NCI-H345 (cell line): ENCODE measurements around the gene GPER1.

Source experiments
- DNase-seq: peaks from one replicate; lab custom pipeline; 2025; lab: John Stamatoyannopoulos, UW

GPER1 gene

GRCh38 chr7:1090686-1091643 lies 3.1 kb downstream of the GPER1 start:
- no peak for DNase-seq

DNA sequence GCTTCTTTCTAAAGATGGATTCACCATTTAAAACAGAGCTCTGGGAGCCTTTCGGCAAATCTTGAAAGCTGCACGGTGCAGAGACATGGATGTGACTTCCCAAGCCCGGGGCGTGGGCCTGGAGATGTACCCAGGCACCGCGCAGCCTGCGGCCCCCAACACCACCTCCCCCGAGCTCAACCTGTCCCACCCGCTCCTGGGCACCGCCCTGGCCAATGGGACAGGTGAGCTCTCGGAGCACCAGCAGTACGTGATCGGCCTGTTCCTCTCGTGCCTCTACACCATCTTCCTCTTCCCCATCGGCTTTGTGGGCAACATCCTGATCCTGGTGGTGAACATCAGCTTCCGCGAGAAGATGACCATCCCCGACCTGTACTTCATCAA lies 3.7 kb downstream of the GPER1 start:
- DNase-seq, result no peak

DNA sequence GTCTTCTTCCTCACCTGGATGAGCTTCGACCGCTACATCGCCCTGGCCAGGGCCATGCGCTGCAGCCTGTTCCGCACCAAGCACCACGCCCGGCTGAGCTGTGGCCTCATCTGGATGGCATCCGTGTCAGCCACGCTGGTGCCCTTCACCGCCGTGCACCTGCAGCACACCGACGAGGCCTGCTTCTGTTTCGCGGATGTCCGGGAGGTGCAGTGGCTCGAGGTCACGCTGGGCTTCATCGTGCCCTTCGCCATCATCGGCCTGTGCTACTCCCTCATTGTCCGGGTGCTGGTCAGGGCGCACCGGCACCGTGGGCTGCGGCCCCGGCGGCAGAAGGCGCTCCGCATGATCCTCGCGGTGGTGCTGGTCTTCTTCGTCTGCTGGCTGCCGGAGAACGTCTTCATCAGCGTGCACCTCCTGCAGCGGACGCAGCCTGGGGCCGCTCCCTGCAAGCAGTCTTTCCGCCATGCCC lies 4.3 kb downstream of the GPER1 start:
- DNase-seq, result no peak

- DNase-seq, result no peak
Measured at GRCh38 chr7:1092806-1093501, 5.0 kb downstream of the GPER1 start.

DNA sequence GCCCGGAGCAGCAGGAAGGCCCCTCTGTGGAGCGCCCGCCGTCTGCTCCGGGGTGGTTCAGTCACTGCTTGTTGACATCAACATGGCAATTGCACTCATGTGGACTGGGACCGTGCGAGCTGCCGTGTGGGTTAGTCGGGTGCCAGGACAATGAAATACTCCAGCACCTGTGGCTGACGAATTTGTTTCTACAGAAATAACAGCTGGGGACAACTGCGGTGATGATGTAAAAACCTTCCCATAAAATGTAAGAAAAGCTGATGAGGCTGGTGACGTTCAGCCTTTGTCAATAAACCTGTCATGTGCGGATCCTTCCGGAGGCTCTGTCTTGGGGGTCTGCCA lies 5.6 kb downstream of the GPER1 start:
- no peak for DNase-seq

- DNase-seq, result no peak
Measured at GRCh38 chr7:1093916-1094508, 6.1 kb downstream of the GPER1 start.

DNA sequence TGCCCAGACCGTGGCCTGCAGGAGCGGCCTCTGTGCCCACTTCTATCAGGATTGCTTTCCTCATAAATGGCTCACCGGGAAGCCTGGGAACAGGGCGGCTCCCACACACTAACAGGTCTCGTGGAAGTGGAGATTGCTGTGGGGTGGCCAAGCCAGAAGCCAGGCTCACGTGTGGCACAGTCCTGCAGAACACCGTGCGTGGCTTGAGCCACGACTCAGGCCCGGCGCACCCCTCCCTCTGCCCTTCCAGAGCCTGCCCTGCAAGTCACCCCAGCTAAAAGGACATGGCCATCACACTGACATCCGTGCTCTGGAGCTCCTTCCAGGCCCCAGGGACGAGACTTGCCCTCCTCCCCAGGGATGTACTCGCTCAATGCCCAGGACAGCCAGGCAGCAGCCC lies 7.0 kb downstream of the GPER1 start:
- DNase-seq, result no peak

- DNase-seq, result no peak
Measured at GRCh38 chr7:1095621-1096155, 7.8 kb downstream of the GPER1 start.

GRCh38 chr7:1096156-1097119 lies 8.5 kb downstream of the GPER1 start:
- no peak for DNase-seq

DNA sequence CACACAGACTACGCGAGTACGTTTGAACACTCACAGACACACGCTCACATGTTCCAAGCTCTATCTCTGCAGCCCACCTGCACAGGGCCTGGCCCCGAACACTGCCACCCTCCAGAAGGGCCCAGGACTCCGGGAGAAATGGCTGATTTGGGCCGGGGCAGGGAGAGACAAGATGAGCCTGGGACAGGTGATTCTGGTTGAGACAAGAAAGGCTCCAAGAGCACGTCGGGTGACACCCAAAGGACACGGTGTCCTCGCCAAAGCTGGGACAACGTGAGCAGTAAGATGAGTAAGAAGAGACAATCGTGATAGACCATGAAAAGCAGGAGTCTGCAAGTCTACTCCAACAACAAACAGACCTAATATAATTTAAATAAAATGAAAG lies 9.2 kb downstream of the GPER1 start:
- no peak for DNase-seq

DNA sequence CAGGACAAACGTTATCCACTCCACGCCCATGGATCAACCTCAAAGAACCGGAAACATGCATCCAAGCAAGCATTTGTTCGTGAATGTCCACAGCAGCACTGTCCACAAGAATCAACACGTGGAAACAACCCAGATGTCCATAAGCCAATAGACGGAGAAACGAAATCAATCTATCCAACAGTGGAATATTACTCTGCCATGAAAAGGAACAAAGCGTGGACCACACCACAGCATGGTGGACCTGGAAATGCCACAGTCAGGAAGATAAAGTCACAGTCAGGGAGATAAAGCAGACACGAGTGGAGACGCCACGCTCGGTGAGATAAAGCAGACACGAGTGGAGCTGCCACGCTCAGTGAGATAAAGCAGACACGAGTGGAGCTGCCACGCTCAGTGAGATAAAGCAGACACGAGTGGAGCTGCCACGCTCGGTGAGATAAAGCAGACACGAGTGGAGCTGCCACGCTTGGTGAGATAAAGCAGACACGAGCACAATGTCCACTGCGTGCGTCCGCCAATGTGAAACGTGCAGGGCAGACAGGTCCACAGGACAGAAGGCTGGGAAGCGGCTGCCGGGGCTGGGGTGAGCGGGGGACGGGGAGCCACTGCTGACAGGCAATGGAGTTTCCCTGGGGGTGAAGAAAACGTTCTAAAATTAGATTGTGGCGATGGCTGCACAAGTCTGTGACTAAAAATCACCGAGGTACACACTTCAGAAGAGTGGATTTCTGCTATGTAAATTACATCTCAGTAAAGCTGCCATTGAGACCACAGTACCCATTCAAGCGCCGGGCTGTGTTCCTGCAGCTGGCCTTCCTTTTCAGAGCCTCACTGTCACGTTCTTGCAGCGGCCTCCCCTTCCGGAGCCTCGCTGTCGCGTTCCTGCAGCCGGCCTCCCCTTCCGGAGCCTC lies 10.6 kb downstream of the GPER1 start:
- no peak for DNase-seq

- DNase-seq, result no peak
Measured at GRCh38 chr7:1099154-1099542, 11.2 kb downstream of the GPER1 start.

DNA sequence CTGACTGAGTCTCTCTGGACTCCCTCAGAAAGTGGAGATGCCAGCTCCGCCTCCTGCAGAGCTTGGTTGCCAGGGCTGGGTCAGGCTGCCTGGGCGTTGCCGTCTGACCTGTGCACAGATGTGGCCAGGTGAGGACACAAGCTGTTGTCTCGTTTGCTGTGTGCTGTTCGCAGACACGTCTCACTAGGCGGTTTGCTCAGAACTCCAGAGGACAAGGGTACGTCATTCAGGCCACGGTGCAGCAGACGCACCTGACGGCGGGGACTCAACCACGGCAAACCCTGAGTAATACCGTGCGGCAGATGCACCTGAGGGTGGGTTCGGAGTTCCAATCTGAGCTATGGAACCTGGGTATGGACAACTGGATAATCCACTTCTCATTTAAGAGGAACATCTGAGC lies 11.7 kb downstream of the GPER1 start:
- DNase-seq, result no peak

DNA sequence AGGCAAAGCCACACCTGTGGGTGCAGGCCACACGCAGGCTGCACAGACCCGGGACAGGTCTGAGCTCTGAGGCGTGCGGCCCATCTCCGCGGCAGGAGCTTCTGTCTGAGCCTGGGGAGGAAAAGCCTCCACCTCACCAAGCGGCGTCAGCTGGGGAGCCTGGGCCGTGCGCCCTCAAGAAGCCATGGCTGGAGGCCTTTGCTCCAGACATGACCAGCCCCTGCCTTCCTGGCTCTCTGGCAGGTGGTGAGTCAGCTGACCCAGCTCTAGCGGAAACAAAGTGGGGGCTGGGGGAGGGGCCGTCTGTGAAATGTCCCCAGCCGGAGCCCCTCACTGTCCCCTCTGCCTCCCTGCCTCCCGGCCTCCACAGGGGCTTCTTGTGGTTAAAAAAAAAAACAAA lies 12.5 kb downstream of the GPER1 start:
- no peak for DNase-seq

DNA sequence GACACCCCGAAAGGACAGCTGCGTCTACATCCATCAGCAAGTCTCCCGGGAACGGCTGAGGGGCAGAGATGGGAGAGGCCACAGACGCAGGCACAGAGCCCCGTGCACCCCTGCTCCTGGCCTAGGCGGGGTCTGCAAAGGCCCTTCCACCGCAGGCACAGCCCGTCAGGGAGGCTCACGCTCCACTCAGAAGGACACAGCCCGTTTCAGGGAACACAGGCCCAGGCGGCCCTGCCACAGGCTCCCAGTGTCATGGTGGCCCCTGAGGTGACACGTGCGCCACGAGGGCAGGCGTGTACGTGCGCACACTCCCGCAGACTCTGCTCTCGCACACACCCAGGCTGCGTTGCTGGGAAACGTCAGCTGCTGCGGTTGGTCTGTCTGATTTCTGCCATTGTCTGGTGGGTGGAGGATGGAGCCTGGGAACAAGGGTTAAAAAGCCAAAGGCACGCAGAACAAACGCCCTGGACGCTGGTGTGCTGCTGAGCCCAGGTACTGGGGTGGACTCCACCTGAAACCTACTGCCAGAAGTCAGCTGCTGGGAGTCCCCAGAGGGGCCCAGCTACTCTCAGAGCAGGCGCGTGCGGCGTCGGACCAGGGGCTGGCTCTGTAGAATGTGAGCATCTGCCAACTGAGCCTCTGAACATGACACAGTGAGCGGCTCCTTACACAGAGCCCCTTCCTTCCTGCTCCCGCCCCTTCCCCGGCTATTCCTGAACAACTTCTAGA lies 13.1 kb downstream of the GPER1 start:
- no peak for DNase-seq

- no peak for DNase-seq
Measured at GRCh38 chr7:1101563-1102431, 13.9 kb downstream of the GPER1 start.

DNA sequence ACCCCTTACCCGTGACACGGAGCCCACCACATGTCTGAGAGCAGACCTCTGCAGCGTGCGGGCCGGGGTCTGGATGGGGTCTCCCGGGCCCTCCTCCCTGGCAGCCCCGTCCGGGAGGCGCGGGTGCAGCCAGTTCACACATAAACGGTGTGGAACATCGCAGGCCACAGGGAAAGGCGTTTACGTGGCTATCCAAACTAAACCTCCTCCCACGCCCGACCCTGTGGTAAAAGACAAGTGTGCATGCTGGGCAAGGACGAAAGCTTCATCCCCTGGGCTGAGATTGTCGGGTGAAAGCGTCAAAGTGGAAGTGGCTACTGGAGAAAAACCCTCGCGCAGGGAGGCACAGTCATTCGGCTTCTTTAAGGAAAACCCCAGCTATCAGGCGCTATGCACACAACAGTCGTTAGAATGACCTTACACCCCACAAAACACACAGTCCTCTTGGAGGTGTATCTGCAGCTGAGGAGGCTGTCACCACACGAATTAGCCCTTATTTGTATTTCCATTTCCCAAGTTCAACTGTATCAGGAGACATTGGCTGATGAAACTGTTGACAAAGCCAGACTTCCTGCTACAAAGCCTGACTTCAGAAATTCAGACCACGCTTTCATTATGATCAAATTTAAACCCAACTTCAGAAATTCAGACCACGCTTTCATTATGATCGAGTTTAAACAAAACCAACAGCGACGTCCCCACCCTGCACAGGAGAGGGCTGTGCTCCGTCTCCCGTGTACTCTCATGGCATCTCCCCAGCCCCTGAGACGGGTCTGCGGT lies 15.3 kb downstream of the GPER1 start:
- DNase-seq, result no peak
